Thymus (tissue), 11 donors: Measurements from ENCODE around the gene TMEM35A. TPM values are rescaled to one million over a fixed set of nuclear protein-coding genes. Genes with fewer than 3 reads are reported as not detected.
A peak's percentile ranks its signal among the peaks of the same experiment; 100 is the strongest.

Experiments used
- DNase-seq, 9 donors: peaks; one replicate each; pipeline ENCODE4 v3.0.0-alpha.2; 2013; ENCODE audit warnings: low spot score in 9 of 9, low read depth in 6 of 9, missing footprints in 1 of 9
- H3K27ac ChIP-seq, 2 donors: one replicate each; pipeline ENCODE4 v1.5.1; 2013; ENCODE audit warnings: control low read depth in 1 of 2, low read depth in 1 of 2, low read length in 1 of 2, mild to moderate bottlenecking in 1 of 2, moderate library complexity in 1 of 2
- H3K27me3 ChIP-seq, 2 donors: one replicate each; pipeline ENCODE4 v1.5.1; 2013; ENCODE audit warnings: low read length in 1 of 2; ENCODE audit not compliant: control insufficient read depth in 2 of 2, insufficient read depth in 1 of 2
- H3K36me3 ChIP-seq, 2 donors: one replicate each; pipeline ENCODE4 v1.5.1; 2013; ENCODE audit warnings: low read length in 1 of 2, mild to moderate bottlenecking in 1 of 2, moderate library complexity in 1 of 2; ENCODE audit not compliant: control insufficient read depth in 2 of 2, insufficient read depth in 2 of 2
- H3K4me1 ChIP-seq, 2 donors: one replicate each; pipeline ENCODE4 v1.5.1; 2013; ENCODE audit warnings: low read length in 2 of 2; ENCODE audit not compliant: control insufficient read depth in 2 of 2, insufficient read depth in 2 of 2
- H3K4me3 ChIP-seq, 2 donors: one replicate each; pipeline ENCODE4 v1.5.1; 2013; ENCODE audit warnings: low read length in 2 of 2, control low read depth in 1 of 2, mild to moderate bottlenecking in 1 of 2
- H3K9me3 ChIP-seq, 2 donors: one replicate each; pipeline ENCODE4 v1.5.1; 2013; ENCODE audit warnings: low read length in 1 of 2, mild to moderate bottlenecking in 1 of 2; ENCODE audit not compliant: control insufficient read depth in 2 of 2, insufficient read depth in 1 of 2
- WGBS: extraction: QIAGEN DNeasy Blood & Tissue Kit; methylation state at CpG from one replicate; pipeline ENCODE4 v1.1.7; 2013; 5-methylcytosine and 5-hydroxymethylcytosine counted together
- polyA plus RNA-seq: library from polyadenylated mRNA; stranded (reverse); fragments of 200-250 nt; gene quantifications from one replicate; pipeline ENCODE4 v1.2.3, GENCODE V29; 2013
- total RNA-seq: library from RNA; stranded (reverse); fragments of 120-200 nt; gene quantifications from one replicate; pipeline ENCODE4 v1.2.4, GENCODE V29; 2013
- donor health status: healthy.

The TMEM35A gene
- total and polyA plus RNA-seq, 2 donors, result 0.19 to 0.48 TPM

DNA sequence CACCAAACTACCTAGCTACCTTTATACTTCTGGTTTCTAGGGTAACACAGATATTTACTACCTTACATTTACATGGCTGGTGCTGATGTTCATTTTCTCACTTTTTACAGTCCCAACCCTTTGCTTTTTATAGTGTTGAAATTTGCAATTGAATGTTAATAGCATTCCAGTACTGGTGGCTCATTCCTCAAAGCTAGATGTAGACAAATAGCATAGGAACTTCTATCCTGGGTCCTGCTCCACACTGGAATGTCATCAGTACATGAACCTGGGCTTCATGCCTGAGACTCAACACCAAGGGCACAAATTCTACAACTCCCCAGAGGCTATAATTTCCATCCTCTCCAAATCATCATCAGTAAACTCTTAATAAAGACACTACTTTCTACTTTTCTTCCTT, 16.5 kb upstream of the TMEM35A start:
- Histone ChIP-seq H3K4me1 (no peaks in the 10 kb centered on the region), H3K4me3 (no peak overlapping the region), H3K36me3 (no peaks in the 10 kb centered on the region), H3K27ac (no peak overlapping the region), H3K27me3 (no peaks in the 10 kb centered on the region), H3K9me3 (no peaks in the 10 kb centered on the region)
- no peak for DNase-seq

DNA sequence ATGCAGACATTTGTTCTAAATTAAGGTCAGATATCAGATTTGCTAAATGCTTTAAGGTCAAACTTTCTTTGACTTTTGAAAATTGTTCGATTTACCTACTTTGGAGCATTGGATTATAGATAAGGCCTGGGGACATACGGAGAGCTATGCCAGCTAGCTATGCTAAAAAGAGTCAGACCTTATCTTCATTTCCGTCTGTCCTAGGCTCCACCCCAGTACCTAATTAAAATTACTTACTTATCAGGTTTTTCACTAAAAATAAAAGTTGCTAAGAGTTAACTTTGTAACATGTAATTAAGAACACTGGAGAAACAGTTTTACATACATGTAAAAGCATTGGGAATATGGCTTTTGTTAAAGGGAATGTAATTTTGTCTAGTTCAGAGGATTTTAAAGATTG, 7.1 kb upstream of the TMEM35A start:
- H3K9me3 ChIP-seq, result no peaks in the 10 kb centered on the region
- H3K4me3 ChIP-seq, result no peak overlapping the region
- no peaks in the 10 kb centered on the region for H3K4me1 ChIP-seq
- H3K27me3 ChIP-seq, result no peaks in the 10 kb centered on the region
- 95% methylated on average over 3 of the region's 3 CpGs for WGBS
- DNase-seq, result no peak
- H3K36me3 ChIP-seq, result no peaks in the 10 kb centered on the region
- H3K27ac ChIP-seq, result no peak overlapping the region

DNA sequence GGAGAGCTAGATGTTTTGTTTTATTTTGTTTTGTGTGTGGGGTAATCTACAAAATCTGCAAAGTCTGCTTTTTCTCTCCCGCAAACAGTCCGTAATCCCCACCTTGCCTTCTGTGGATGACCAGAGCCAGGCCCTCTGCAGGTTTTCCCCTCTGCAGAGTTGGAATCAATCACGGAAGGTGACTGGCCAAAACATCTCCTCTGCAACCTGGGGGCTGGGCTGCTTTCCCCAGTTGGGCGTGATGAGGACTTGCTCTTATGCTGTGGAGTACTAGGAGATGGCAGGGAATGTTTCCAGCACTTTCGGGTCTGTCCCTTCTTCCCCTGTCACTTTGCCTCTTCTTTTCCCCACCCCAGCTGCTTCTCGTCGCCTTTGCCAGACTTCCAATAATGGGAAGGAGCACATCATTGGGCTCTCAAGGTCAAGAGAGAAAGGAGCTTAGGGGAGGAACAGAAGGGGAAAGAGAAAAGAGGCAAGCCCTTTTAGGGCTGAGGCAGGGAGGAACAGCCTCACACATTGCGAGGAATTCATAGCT, 1.1 kb downstream of the TMEM35A start:
- Histone ChIP-seq H3K27me3 (peaks cover 0 to 34% of the 10 kb centered on the region in 2 donors), H3K9me3 (no peaks in the 10 kb centered on the region), H3K36me3 (no peaks in the 10 kb centered on the region), H3K4me1 (peaks cover 0 to 3% of the 10 kb centered on the region in 2 donors), H3K27ac (no peak overlapping the region), H3K4me3 (no peak overlapping the region)
- DNase-seq, result no peak
- 63% methylated on average over 8 of the region's 8 CpGs for WGBS

DNA sequence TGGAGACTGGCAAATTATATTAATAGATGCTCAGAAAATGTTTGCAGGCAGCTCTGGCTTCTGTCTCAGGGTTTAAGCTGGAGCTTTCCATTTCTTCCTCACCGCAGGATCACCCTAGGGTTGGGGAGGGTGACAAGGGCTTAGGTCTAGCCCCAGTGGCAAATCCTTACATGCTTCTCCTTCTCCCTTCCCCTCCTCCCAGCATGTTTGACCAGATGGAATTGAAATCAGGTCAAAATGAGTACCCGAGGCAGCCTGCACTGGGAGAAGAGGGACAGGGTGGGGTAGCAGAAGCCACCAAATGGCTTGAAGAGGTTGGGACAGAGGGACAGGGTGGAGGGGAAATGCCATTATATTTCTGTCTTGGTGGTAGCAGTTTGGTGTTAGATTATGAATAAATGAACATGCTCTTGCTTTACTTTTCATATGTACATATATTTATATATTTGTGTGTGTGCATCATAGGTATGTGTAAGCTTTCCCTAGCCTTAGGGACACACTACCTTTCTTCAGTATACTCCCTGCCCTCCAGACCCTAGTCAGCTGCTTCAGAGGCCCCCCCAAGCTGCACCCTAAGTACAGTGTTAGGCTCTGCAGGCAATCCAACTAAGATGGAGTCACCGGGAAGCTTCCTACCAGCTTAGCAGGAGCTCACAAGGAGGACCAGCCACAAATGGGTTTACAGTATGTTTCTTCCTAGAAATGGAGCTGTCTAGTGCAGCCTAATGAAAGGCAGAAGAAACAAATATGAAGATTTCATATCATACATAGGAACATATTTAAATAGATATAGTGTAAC, 1.8 kb downstream of the TMEM35A start:
- H3K4me3 ChIP-seq, result no peak overlapping the region
- H3K27me3 ChIP-seq, result peaks cover 0 to 34% of the 10 kb centered on the region in 2 donors
- no peak for DNase-seq

DNA sequence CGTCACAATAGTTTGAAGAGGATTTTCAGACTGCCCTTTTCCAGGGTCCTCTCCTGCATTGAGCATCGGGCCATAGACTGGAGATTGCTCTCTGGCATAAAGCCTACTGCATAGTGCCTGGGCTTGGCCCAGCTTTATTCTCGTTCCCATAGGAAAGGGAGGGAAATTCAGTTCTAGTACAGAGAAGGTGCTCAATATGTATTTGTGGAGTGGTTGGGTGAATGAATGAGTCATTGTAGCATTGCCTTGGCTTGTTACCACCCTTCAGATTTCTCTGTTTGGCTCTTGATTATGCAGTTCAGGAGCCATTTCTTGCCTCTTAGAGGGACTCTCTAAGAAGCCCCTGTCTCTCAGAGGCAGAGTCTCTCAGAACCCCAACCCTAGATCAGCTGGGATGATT, 2.6 kb downstream of the TMEM35A start:
- Histone ChIP-seq H3K27me3 (peaks cover 0 to 34% of the 10 kb centered on the region in 2 donors), H3K36me3 (no peaks in the 10 kb centered on the region)
- 90% methylated on average over 3 of the region's 3 CpGs for WGBS

More for the DNA sequence above, 1.8 kb downstream of the TMEM35A start:
- H3K9me3 ChIP-seq, result no peaks in the 10 kb centered on the region
- H3K27ac ChIP-seq, result no peak overlapping the region
- no peaks in the 10 kb centered on the region for H3K36me3 ChIP-seq
- WGBS, result 79% methylated on average over 3 of the region's 3 CpGs
- peaks cover 0 to 3% of the 10 kb centered on the region in 2 donors for H3K4me1 ChIP-seq

DNA sequence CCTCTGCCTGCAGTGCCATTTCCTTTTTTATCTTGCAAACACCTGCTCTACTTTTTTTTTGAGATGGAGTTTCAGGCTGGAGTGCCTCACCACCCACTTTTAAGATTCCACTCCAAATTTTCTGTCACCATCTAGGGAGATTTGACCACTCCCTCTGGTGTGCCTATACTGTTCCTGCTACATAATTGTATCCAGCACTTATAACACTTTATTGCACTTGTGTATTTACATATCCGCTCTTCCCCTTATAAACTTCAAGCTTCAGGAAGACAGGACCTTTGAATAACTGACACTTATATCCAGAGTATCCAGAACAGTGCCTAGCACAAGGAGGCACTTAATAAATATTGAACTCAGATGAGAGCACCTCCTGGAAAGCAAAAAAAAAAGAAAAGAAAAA, 13.1 kb downstream of the TMEM35A start:
- H3K4me1 ChIP-seq, result no peaks in the 10 kb centered on the region
- no peak overlapping the region for H3K27ac ChIP-seq
- 100% methylated on average over 1 of the region's 1 CpG for WGBS
- no peaks in the 10 kb centered on the region for H3K27me3 ChIP-seq
- H3K4me3 ChIP-seq, result no peak overlapping the region
- H3K36me3 ChIP-seq, result no peaks in the 10 kb centered on the region
- no peaks in the 10 kb centered on the region for H3K9me3 ChIP-seq
- no peak for DNase-seq

More for the DNA sequence above, 2.6 kb downstream of the TMEM35A start:
- H3K27ac ChIP-seq, result no peak overlapping the region
- H3K9me3 ChIP-seq, result no peaks in the 10 kb centered on the region
- peaks cover 0 to 3% of the 10 kb centered on the region in 2 donors for H3K4me1 ChIP-seq
- H3K4me3 ChIP-seq, result no peak overlapping the region
- DNase-seq, result no peak

DNA sequence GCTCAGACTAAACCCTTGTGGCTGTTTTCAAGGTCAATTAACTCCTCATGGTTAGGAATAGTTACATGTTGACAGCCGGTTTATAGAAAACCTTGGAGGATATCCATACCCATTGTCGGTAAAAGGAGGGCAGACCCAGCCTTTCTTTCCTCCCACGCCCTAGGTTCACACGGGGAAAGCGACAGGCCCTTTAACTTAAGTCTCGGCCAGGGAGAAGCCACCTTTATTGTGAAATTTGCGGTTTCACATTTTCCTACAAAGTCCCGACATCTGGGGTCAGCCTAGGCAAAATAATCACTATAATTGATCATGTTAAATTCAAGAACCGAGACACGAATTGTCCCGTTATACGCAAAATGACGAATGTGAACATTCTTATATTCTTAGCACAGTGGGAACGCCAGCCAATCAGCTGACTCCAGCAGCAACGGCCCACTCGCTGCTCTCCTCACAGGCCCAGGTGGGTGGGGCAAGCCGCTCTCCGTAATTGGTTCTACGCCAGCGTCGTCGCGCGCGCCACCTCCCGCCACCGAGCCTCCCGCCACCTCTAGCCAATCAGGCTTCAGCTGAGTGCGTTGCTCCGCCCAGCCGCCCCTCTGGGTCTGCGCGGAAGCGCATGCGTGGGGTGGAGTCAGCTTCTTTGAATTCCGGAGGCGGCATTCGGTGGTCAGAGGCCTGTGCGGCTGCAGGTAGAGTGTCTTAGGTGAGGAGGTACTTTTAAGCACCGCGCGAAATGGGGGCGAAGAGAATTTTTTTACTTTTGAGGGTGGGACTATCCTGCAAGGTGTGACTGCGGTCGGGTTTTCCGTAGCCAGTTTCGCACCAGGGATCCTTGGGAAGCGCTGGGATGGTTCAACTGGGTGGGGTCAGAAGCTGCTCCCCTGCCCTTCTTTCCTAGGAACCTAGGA, 19.1 kb downstream of the TMEM35A start, which contains the start of gene CENPI:
Gene CENPI, plus strand, starts transcription at position 659 of the 908 bp plus-strand sequence. CDS start 2,867 bp downstream, outside the sequence.
- peak within 1 kb of the TSS; percentile 60 to 62 for H3K4me3 ChIP-seq
- H3K27ac ChIP-seq, result peak within 1 kb of the TSS; percentile 60 to 86
- no peaks in the 10 kb centered on the region for H3K27me3 ChIP-seq
- WGBS, result under 1% methylated on average over 48 of the region's 48 CpGs
- H3K36me3 ChIP-seq, result no peaks in the 10 kb centered on the region
- DNase-seq, result peak; percentile 72 to 94 (median 84)
- H3K4me1 ChIP-seq, result peaks cover 0 to 8% of the 10 kb centered on the region in 2 donors
- H3K9me3 ChIP-seq, result no peaks in the 10 kb centered on the region

DNA sequence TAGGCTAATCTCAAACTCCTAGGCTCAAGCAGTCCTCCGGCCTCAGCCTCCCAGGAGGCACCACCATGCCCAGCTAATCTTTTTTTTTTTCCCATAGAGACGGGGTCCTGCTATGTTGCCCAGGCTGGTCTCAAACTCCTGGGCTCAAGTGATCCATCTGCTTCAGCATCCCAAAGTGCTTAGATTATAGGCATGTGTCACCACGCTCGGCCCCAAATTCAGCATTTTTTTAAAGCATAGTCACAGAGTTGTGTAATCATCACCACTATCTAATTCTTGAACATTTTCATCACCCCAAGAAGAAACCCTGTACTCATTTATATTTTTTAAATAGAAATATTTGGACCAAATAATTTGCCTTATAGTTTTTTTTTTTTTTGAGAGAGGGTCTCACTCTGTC, 29.6 kb downstream of the TMEM35A start:
- Histone ChIP-seq H3K9me3 (no peaks in the 10 kb centered on the region), H3K4me1 (no peaks in the 10 kb centered on the region)
- WGBS, result 96% methylated on average over 4 of the region's 4 CpGs

DNA sequence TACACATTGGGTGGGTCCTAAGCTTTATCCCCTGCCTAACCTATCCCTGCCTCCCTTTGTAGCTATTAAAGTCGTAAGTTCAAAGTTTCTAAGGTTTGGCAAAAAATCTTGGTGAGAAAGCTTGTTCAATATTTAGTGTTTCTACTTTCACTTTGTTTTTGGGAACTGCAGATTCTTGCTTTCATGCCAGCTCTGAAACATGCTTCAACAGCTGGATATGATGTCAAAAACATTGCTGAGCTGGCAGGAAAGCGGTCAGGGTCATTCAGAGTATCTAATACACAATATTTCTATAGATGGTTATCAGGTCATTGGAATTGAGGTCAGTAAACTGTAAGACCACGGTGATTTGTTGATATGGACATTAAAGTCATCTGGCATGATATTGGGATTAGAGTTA, 39.0 kb downstream of the TMEM35A start:
- Histone ChIP-seq H3K4me1 (no peaks in the 10 kb centered on the region), H3K27me3 (no peaks in the 10 kb centered on the region), H3K4me3 (no peak overlapping the region), H3K9me3 (no peaks in the 10 kb centered on the region), H3K36me3 (peaks cover under 1 to 3% of the 10 kb centered on the region in 2 donors), H3K27ac (no peak overlapping the region)
- no peak for DNase-seq
- 95% methylated on average over 3 of the region's 3 CpGs for WGBS

More for the DNA sequence above, 29.6 kb downstream of the TMEM35A start:
- H3K27me3 ChIP-seq, result no peaks in the 10 kb centered on the region
- DNase-seq, result no peak
- H3K36me3 ChIP-seq, result peaks cover 0 to 3% of the 10 kb centered on the region in 2 donors
- no peak overlapping the region for H3K4me3 ChIP-seq
- no peak overlapping the region for H3K27ac ChIP-seq
